ENCODE data around the gene SLC36A4. TPM values are rescaled to one million over a fixed set of nuclear protein-coding genes. Genes with fewer than 3 reads are reported as not detected.

The SLC36A4 gene
- total RNA-seq, 1 experiment from 2014 or later, result 21.1 TPM

- no peak overlapping the region for H3K4me2 ChIP-seq (ENCODE audit: low read length)
- no peak overlapping the region for H2AFZ ChIP-seq (ENCODE audit: low read depth, low read length, poor library complexity, severe bottlenecking)
- ATAC-seq (no peak), DNase-seq (ENCODE audit: low read depth, low spot score) (no peak)
- TF ChIP-seq POLR2A (IDR thresholded peaks at IDR 0.05; ENCODE audit: borderline replicate concordance, extremely low read depth, insufficient read depth, insufficient read length) (no peak), TCF7L2 (IDR thresholded peaks at IDR 0.05; ENCODE audit: borderline replicate concordance, extremely low read depth, insufficient read depth, insufficient read length) (no peak), YY1 (IDR thresholded peaks at IDR 0.05; ENCODE audit: extremely low read depth, insufficient replicate concordance, low read depth, low read length) (no peak), CBX3 (IDR thresholded peaks at IDR 0.05; ENCODE audit: low read depth) (no peak), SP1 (IDR thresholded peaks at IDR 0.05; ENCODE audit: low read depth) (no peak), ATF3 (IDR thresholded peaks at IDR 0.05) (no peak), EZH2phosphoT487 (IDR thresholded peaks at IDR 0.05; ENCODE audit: borderline replicate concordance) (no peak), REST (IDR thresholded peaks at IDR 0.05; ENCODE audit: low read depth) (no peak), JUND (IDR thresholded peaks at IDR 0.05) (no peak), ELF1 (IDR thresholded peaks at IDR 0.05; ENCODE audit: borderline replicate concordance, low read depth) (no peak), EZH2 (IDR thresholded peaks at IDR 0.05) (no peak), MAX (IDR thresholded peaks at IDR 0.05) (no peak), EGR1 (IDR thresholded peaks at IDR 0.05; ENCODE audit: low read depth) (no peak), ZFX (IDR thresholded peaks at IDR 0.05) (no peak), RAD21 (IDR thresholded peaks at IDR 0.05; ENCODE audit: low read depth) (no peak), ZNF274 (IDR thresholded peaks at IDR 0.05; ENCODE audit: low read depth, low read length) (no peak), CTCF (IDR thresholded peaks at IDR 0.05 in 2 of 3, conservative IDR thresholded peaks at IDR 0.05 in 1 of 3; ENCODE audit: borderline replicate concordance in 1 of 3, insufficient read depth in 1 of 3, low read depth in 2 of 3, low read length in 2 of 3) (no peak)
- no TSS peak for BruUV-seq (replicated peaks)
- peaks cover 0 to 3% of the 10 kb centered on the region in 2 experiments; a peak in 1 of 4 replicates for H3K4me1 ChIP-seq (ENCODE audit: control insufficient read depth in 1 of 2, insufficient read depth in 2 of 2, low read length in 2 of 2)
- H3K9me3 ChIP-seq (ENCODE audit: control insufficient read depth in 1 of 2, insufficient read depth in 1 of 2, low read depth in 1 of 2, low read length in 2 of 2), result no peaks in the 10 kb centered on the region
- no peaks in the 10 kb centered on the region for H3K79me2 ChIP-seq (ENCODE audit: insufficient read depth, low read length)
- H3K9ac ChIP-seq (ENCODE audit: low read length), result no peak overlapping the region
- ChIA-PET RAD21 (ENCODE audit: low non-redundant PET in 1 of 2, low total read pairs in 2 of 2, uncharacterized antibody in 2 of 2, unreplicated experiment in 2 of 2) (no interaction called here), POLR2A (no interaction called here), CTCF (no interaction called here)
- no peak overlapping the region for H3K27ac ChIP-seq (ENCODE audit: low read depth, low read length)
- H3K9me2 ChIP-seq (ENCODE audit: insufficient read depth), result no peaks in the 10 kb centered on the region
- H3K4me3 ChIP-seq (replicated peaks in 1 of 2; ENCODE audit: low read depth in 1 of 2, low read length in 2 of 2), result no peak overlapping the region
- no peaks in the 10 kb centered on the region for H4K20me1 ChIP-seq (ENCODE audit: insufficient read depth)
- no peaks in the 10 kb centered on the region; the same call in 1 of the 2 replicates for H3K27me3 ChIP-seq (ENCODE audit: insufficient read depth, low read length)
- intact Hi-C loops (cut with micrococcal nuclease), result no loop called here
- no peaks in the 10 kb centered on the region for H3K36me3 ChIP-seq (ENCODE audit: control insufficient read depth in 1 of 2, insufficient read depth in 2 of 2, low read length in 2 of 2)
Measured at GRCh38 chr11:93216511-93217101, 18.8 kb upstream of the SLC36A4 start.
